Measurements from ENCODE around the gene RTL10.

DNA sequence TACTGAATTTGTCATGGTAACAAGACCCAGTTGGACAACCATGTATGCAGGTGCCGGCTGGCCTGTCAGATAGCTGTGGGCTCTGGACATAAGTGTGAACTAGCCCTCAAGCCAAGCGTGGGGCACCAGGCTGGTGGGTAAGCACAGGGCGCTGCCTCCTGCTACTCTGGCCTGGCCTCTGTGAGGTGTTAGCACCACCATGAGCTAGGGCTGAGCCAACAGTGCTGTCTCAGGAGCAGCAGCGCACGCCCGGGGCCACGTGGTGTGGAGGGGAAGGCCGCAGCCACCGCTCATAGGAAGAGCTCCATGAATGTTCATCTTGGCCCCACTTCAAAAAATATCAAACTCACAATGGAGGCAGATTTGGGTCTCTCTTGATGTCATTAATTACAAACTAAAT is 35.3 kb upstream of the RTL10 start:
- TF ChIP-seq POLR2A (IDR thresholded peaks at IDR 0.05), result no peak
- TF ChIP-seq, protein P1, sequence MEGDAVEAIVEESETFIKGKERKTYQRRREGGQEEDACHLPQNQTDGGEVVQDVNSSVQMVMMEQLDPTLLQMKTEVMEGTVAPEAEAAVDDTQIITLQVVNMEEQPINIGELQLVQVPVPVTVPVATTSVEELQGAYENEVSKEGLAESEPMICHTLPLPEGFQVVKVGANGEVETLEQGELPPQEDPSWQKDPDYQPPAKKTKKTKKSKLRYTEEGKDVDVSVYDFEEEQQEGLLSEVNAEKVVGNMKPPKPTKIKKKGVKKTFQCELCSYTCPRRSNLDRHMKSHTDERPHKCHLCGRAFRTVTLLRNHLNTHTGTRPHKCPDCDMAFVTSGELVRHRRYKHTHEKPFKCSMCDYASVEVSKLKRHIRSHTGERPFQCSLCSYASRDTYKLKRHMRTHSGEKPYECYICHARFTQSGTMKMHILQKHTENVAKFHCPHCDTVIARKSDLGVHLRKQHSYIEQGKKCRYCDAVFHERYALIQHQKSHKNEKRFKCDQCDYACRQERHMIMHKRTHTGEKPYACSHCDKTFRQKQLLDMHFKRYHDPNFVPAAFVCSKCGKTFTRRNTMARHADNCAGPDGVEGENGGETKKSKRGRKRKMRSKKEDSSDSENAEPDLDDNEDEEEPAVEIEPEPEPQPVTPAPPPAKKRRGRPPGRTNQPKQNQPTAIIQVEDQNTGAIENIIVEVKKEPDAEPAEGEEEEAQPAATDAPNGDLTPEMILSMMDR (IDR thresholded peaks at IDR 0.05 in 4 of 5, conservative IDR thresholded peaks at IDR 0.05 in 1 of 5), result no peak

All from gastrocnemius medialis (tissue), 4 donors.